ENCODE measurements around the gene RBP7.
A peak's percentile ranks its signal among the peaks of the same experiment; 100 is the strongest.
"Not testable (repeated sequence)": the region's sequence is repeated elsewhere in the genome, so short reads cannot be mapped to it uniquely, and the experiment has no call there.

Gene RBP7

GRCh38 chr1:9996624-9997582 is at the start of gene RBP7:
TSS of gene RBP7 (plus strand) at chr1:9997228. CDS start at chr1:9997259, 31 bp downstream.
- no peak for DNase-seq

- peak; percentile 20 for DNase-seq
These were observed 39.3 kb upstream of the RBP7 start for GRCh38 chr1:9957726-9958125.

- peak; percentile 11 for DNase-seq
These were observed 37.0 kb upstream of the RBP7 start for GRCh38 chr1:9960011-9960410.

GRCh38 chr1:9960706-9961562 is 36.1 kb upstream of the RBP7 start:
- peak; percentile 99 for DNase-seq

GRCh38 chr1:9984253-9984652 is 12.8 kb upstream of the RBP7 start:
- DNase-seq: no peak

GRCh38 chr1:9985001-9985400 is 12.0 kb upstream of the RBP7 start:
- DNase-seq: no peak

- DNase-seq: no peak
These were observed 7.3 kb upstream of the RBP7 start for GRCh38 chr1:9989773-9990172.

GRCh38 chr1:9990944-9991343 is 6.1 kb upstream of the RBP7 start:
- no peak for DNase-seq

GRCh38 chr1:9992910-9993309 is 4.1 kb upstream of the RBP7 start:
- DNase-seq: no peak

- DNase-seq: no peak
These were observed 3.4 kb upstream of the RBP7 start for GRCh38 chr1:9993561-9994075.

GRCh38 chr1:10001016-10001665 is 4.1 kb downstream of the RBP7 start:
- DNase-seq: no peak

GRCh38 chr1:10005248-10005647 is 8.2 kb downstream of the RBP7 start:
- DNase-seq: not testable (repeated sequence)

GRCh38 chr1:10007169-10007568 is 10.1 kb downstream of the RBP7 start:
- no peak for DNase-seq

GRCh38 chr1:10014016-10014415 is 17.0 kb downstream of the RBP7 start:
- DNase-seq: no peak

GRCh38 chr1:10019561-10019960 is 22.5 kb downstream of the RBP7 start:
- DNase-seq: no peak

GRCh38 chr1:10020086-10020485 is 23.1 kb downstream of the RBP7 start:
- no peak for DNase-seq

GRCh38 chr1:10020678-10021077 is 23.6 kb downstream of the RBP7 start:
- not testable (repeated sequence) for DNase-seq

GRCh38 chr1:10021992-10022391 is 25.0 kb downstream of the RBP7 start:
- not testable (repeated sequence) for DNase-seq

- DNase-seq: no peak
These were observed 25.6 kb downstream of the RBP7 start for GRCh38 chr1:10022656-10023055.

GRCh38 chr1:10025354-10025753 is 28.3 kb downstream of the RBP7 start:
- DNase-seq: no peak

GRCh38 chr1:10027027-10027426 is 30.0 kb downstream of the RBP7 start:
- DNase-seq: no peak

- not testable (repeated sequence) for DNase-seq
These were observed 32.0 kb downstream of the RBP7 start for GRCh38 chr1:10028956-10029500.

- no peak for DNase-seq
These were observed 34.4 kb downstream of the RBP7 start for GRCh38 chr1:10031461-10031860.

Measured in NCI-H2171 treated with DMSO at 0.1 percent for 48 hours (cell line).